Bone marrow (tissue), 2 donors: ENCODE measurements around the gene HNRNPUL1.
"Not testable (repeated sequence)": the region's sequence is repeated elsewhere in the genome, so short reads cannot be mapped to it uniquely, and the experiment has no call there.

Experiments
- DNase-seq, 2 donors: peaks; one replicate each; lab custom pipeline; 2025; lab: John Stamatoyannopoulos, UW

HNRNPUL1 gene

GRCh38 chr19:41276231-41276630 is 12.1 kb downstream of the HNRNPUL1 start:
- no peak for DNase-seq

- DNase-seq = no peak
Measured at GRCh38 chr19:41278478-41278877, 14.3 kb downstream of the HNRNPUL1 start.

DNA sequence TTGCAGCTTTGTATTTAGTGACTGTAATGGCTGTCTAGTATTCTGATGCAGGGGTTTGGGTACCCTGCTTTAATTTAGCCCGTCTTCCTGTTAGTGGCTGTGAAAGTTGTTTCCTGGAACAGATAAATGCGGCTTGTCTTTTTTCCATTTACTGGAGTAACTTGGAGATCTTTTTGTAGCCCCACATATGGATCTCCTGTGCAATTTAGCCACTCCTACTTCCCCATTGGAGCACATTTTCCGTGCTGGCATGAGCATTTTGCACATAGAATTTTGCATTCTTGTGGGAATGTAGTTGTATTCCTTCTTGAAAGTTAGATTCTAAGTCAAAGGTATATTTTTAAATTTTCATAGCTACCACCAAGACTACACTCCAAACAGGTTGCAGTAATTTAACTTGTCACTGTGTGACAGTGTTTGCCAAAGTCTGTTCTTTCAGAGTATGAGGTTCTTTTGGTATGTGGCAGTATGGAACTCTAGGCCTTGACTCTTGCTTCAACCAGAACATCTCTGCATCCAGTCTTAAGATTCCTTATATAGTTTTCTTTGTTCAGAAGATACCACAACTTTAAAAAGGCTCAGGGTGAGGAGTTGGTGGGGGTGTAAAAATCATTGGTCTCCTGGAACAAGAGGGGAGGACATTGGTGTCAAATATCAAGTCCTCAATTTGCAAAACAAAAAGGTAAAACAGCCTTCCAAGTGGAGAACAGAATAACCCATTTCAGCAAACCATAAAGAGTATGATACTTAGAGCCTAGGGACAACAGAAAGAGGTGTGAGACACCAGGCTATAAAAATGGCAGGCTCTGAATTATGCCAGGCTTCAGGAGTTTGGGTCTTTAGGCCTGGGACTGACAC is 24.7 kb downstream of the HNRNPUL1 start:
- DNase-seq = no peak

DNA sequence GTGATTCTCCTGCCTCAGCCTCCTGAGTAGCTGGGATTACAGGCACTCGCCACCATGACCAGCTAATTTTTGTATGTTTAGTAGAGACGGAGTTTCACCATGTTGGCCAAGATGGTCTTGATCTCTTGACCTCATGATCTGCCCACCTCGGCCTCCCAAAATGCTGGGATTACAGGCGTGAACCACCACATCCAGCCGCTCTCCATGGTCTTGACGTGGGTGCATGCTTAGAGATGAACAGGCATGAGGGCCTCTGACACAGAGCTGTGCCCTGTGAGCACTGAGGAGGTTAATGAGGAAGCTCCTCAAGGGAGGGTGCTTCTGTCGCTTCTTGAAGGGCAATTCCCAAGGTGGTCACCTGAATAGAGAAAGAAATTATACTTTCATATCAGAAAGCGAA is 25.6 kb downstream of the HNRNPUL1 start:
- DNase-seq = not testable (repeated sequence)

DNA sequence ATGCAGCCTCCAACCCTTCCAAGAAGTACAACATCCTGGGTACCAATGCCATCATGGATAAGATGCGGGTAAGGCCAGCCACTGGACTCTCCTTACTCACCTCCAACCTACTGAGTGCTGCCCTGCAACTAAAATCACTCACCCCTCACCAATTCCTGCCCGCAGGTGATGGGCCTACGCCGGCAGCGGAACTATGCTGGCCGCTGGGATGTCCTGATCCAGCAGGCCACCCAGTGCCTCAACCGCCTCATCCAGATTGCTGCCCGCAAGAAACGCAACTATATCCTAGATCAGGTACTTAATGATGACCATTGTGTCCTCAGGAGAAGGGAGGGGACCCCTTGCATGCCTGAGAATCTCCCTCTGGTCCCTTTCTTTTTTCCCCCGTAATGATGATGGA is 30.2 kb downstream of the HNRNPUL1 start:
- no peak for DNase-seq

GRCh38 chr19:41295499-41295898 is 31.3 kb downstream of the HNRNPUL1 start:
- no peak for DNase-seq

DNA sequence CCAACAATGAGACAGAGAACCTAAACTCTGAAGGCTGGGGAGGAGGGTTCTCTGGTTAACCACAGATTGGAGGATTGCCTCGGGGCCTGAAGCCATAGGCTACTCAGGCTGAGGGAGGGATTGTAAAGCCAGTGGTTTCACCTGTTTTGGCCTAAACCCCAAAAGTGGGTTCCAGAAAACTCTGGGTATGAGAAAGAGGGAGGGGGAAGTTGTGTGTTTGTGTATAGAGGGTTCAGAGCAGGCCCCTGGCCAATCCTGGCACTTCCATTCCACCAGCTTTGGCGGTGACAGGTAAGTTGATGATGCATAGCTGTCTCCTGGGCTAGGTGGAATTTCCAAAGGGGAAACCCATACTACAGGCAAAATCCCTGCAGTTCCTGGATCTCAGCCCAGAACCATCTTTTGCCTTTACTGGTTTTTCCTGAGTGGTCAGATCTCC is 32.3 kb downstream of the HNRNPUL1 start:
- no peak for DNase-seq

DNA sequence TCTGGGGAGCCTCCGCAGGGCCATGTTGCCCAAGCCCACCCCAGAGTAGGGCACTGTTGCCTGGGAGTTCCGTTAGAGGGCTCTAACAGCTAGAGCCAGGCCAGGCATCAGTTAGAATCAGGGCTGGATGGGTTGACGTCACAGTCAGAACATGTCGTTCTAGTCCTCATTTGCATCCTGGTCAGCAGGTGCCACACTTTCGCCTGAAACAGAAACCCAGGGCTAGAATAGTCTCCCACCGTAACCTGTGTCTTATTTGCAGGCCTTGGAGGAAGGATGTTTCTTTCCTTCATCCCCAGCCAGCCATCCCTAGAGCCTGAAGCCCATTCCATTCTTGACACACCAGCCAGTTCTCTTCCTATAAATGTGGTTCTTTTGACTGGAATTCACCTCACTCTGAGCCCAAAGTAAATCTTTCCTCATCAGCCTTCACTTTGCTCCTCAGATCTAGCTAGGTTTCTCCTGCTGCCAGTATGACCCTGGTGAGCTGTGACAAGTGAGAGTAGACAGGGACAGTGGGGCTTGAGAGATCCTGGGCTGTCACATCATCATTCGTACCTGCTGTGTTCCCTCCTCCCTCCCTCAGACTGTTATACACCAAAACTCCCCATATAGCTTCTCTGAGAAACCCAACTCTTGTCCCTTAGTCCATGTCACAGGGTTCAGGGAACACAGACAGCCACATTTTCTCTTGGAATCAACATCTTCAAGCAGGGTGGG is 33.6 kb downstream of the HNRNPUL1 start:
- DNase-seq = no peak

DNA sequence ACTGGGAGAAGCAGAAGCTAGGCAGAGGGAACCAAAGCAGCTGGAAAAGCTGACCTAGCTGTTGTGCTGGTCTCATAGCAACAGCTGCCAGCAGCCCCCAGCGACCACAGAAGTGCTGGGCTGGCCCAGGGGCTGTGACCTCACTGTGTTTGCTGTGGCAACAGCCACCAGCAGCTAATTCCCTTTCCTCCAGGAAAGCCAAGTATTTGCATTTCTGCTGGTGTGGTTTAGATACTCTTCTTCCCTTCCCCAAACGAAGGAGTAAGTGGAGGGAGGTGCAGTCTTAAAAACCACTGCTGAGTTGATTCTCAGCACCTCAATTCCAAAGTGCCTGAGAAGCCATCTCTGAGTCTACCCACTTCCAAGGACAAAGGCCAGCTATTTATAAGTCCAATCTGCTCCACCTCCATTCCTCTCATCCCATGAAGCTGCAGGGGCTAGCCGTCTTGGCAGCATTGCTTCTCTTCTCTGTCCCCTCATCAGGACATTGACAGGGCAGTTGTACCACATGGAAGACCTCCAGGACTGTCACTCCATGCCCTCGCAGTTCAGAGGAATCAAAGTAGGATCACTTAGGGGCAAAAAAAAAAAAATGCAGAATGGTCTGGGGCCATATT is 34.3 kb downstream of the HNRNPUL1 start:
- DNase-seq = peak in 1 of 2 donors; percentile 76

DNA sequence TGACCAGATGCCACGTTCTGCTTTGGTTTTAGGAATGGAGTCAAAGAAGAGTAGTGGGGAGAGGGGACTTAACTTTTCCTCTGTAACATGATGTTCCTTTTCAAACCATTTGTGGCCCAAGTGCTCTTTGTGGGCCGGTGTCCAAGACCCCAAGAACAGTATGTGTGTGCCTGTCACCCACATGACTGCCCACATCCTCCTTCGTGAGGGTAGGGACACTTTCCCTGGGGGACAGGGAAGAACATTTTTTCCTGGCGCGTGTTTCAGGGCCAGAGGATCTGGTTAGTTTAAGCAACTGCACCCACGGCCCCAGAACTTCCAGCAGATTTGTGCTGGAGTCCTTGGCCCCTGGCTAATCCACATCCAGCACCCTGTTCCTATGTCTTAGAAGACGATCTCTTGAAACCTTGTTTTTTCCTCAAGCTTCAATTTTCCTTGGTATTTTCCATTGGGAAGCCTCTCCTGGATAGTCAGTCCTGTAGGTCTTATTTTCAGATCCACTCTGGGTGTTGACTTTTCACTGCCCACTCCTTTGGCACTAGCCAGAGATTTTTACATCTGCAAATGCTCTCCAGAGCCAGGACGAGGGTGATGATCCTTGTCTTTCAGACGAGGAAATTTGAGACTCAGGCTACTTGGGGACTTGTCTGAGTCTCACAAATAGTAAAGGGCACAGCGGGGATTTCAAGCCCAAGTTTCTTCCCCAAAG is 35.0 kb downstream of the HNRNPUL1 start:
- no peak for DNase-seq

GRCh38 chr19:41299755-41300089 is 35.5 kb downstream of the HNRNPUL1 start:
- no peak for DNase-seq

GRCh38 chr19:41300555-41300954 is 36.4 kb downstream of the HNRNPUL1 start:
- DNase-seq = no peak

DNA sequence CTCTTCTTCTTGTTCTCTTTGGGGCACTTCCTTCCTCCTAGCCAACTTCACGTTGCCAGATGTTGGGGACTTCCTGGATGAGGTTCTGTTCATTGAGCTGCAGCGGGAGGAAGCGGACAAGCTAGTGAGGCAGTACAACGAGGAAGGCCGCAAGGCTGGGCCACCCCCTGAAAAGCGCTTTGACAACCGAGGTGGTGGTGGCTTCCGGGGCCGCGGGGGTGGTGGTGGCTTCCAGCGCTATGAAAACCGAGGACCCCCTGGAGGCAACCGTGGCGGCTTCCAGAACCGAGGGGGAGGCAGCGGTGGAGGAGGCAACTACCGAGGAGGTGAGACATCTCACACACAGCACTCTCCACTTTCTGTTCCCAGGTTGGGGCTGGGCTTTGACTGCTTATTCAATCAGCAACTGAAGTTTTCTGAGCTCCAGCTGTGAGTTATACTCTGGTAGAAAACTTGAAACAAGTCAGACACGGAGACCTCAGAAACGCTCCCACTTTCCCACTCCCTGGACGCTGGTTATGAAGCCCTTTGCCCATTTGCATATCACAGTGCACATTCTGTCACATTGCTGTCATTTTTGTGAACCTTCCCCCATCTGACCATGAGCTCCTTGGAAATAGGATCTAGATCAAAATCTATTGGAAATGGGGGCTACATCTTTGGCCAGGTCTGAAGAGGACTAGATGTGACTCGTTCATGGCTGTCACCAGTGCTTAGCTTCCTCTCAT is 38.6 kb downstream of the HNRNPUL1 start:
- DNase-seq = peak in 1 of 2 donors; percentile 37

DNA sequence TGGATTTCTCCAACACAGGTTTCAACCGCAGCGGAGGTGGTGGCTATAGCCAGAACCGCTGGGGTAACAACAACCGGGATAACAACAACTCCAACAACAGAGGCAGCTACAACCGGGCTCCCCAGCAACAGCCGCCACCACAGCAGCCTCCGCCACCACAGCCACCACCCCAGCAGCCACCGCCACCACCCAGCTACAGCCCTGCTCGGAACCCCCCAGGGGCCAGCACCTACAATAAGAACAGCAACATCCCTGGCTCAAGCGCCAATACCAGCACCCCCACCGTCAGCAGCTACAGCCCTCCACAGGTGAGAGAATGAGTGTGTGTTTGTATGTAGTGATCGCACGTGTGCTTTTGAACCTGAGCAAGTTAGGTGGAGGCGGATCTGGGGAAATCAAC is 39.8 kb downstream of the HNRNPUL1 start:
- no peak for DNase-seq

GRCh38 chr19:41304706-41305483 is 40.7 kb downstream of the HNRNPUL1 start:
- DNase-seq = no peak

DNA sequence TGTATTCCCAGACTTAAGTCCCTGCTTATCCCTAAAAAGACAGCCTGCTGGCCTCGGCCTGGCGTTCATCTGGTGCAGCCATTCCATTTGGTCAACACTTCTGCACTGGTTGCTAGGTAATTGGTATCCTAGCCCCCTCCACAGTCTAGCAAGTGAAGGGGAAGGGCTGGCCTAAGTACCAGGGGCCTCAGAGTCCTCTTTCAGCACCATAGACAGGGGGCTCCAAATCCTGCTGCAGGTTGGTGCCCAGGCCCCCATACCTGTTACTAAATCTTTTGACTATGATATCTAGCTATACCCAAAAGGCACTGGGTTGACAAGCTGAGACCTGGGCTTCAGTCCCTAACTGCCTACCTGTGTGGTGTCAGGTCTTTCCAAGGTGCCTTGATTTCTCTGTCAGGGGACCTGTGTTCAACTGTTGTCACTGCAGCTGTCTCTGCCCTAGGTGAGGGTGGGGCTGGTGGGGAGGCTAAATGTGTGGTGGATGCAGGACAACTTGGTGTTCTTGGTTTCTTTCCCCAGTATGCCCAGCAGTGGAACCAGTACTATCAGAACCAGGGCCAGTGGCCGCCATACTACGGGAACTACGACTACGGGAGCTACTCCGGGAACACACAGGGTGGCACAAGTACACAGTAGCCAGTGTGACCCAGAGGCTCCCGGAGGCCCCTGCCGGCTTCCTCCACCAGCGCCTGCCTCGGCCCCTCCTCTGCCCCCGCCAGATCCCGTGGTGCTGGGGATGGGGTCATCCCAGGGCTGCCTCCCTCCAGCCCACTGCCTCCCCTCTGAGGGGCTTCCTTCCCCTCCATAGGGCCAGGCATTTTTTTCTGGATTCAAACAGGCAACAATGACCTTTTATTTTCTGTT is 42.0 kb downstream of the HNRNPUL1 start:
- DNase-seq = no peak

DNA sequence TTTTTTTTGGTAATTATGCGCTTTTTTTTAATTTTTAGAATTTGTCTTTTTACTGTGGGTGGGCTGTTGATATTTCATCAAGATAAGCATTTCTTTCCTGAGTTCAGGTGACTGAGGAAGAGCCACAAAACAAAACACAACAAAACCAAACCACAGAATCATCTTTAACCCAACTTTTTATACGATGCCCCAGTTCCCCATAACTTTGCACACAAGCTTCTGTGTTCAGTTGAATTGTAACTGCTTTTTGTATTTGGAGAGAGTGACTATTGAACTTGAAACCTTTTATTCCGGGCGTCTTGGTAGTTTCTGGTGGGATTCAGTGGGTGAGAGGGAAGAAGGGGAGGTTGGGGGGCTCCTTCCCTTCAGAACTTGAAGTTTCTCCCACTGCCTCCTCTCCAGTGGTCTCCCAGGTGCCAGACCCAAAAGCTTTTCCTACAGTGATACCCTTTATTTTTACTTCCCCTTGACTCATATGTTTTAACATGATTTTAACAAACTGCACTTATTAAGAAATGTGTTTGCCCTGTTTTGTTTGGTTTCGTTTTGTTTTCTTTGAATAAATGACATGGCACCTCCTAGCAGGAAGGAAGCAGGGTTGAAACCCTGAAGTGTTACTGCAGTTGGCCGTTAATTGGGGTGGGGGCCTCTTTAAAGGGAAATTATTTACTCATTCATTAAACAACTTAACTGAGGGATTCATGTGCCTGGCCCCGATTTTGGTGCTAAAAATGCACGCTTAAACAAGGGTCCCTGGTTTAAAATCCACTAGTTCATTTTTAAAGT is 43.1 kb downstream of the HNRNPUL1 start:
- DNase-seq = peak in 1 of 2 donors; percentile 50

DNA sequence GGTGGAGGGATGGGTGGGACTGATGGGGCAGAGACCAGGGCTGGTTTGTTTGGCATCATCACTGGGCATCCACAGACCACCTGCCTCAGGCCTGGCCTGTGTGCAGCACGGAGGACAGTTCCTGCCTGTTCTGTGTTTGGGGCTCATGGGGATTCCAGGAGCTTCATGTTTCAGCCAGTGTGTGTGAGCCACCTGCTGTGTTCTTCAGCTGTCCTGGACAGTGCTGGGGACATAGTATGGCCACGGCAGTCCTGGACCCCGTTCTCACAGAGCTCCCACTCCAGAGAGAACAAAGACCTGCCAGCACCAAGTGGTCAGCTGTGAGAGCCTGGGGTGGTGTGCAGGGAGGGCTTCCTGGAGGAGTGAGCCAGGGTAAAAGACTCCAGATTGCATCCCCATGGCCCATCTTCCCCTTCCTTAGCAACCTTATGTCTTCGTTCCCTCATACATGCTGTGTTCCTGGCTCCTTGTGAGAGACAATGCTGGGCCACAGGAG is 43.8 kb downstream of the HNRNPUL1 start:
- no peak for DNase-seq
